GM23338 (cell line): ENCODE data around the gene IL18R1. TPM values are rescaled to one million over a fixed set of nuclear protein-coding genes. Genes with fewer than 3 reads are reported as not detected.

ENCODE experiments used
- ATAC-seq: fragments of 200-7000 bp; cut with Tn5 transposase; 3 replicates; pipeline ENCODE4 v1.9.1; 2020
- DNase-seq: peaks from one replicate; pipeline ENCODE4 v3.0.0-alpha.2; 2015; ENCODE audit warnings: low spot score
- H2AFZ ChIP-seq: fragments of 200-600 bp; sonication (generic); 2 replicates; pipeline ENCODE4 v1.8.0; 2016; ENCODE audit warnings: antibody characterized with exemption, mild to moderate bottlenecking, moderate library complexity
- H3F3A ChIP-seq: fragments of 200-600 bp; sonication (generic); replicated peaks from 2 replicates; pipeline ENCODE4 v1.8.0; 2017; ENCODE audit warnings: antibody characterized with exemption, mixed run types, low read depth
- H3K27ac ChIP-seq: fragments of 200-600 bp; sonication (generic); 2 replicates; pipeline ENCODE4 v1.6.1; 2016; ENCODE audit warnings: low read depth
- H3K27me3 ChIP-seq: fragments of 200-600 bp; sonication (generic); 2 replicates; pipeline ENCODE4 v1.8.0; 2016; ENCODE audit warnings: mild to moderate bottlenecking, mixed run types, moderate library complexity; ENCODE audit not compliant: insufficient read depth
- H3K36me3 ChIP-seq: fragments of 200-600 bp; sonication (generic); 2 replicates; pipeline ENCODE4 v1.8.0; 2016; ENCODE audit warnings: mild to moderate bottlenecking; ENCODE audit not compliant: insufficient read depth
- H3K4me1 ChIP-seq: fragments of 200-600 bp; sonication (generic); 2 replicates; pipeline ENCODE4 v1.8.0; 2016; ENCODE audit warnings: mild to moderate bottlenecking, moderate library complexity; ENCODE audit not compliant: insufficient read depth
- H3K4me2 ChIP-seq: fragments of 200-600 bp; sonication (generic); 2 replicates; pipeline ENCODE4 v1.7.1; 2017; ENCODE audit warnings: mixed run types
- H3K4me3 ChIP-seq: fragments of 200-600 bp; sonication (generic); 2 replicates; pipeline ENCODE4 v1.6.1; 2016; ENCODE audit warnings: mixed run types
- H3K79me2 ChIP-seq: fragments of 200-600 bp; sonication (generic); replicated peaks from 2 replicates; pipeline ENCODE4 v1.8.0; 2017; ENCODE audit warnings: mild to moderate bottlenecking; ENCODE audit not compliant: insufficient read depth
- H3K9me2 ChIP-seq: fragments of 200-600 bp; sonication (generic); 2 replicates; pipeline ENCODE4 v1.8.0; 2017; ENCODE audit not compliant: insufficient read depth
- H4K20me1 ChIP-seq: fragments of 200-600 bp; sonication (generic); replicated peaks from 2 replicates; pipeline ENCODE4 v1.8.0; 2017; ENCODE audit warnings: mild to moderate bottlenecking; ENCODE audit not compliant: insufficient read depth
- H3K27ac Mint-ChIP-seq: 2 replicates; pipeline ENCODE4 v1.8.0; 2020; ENCODE audit warnings: inconsistent platforms, mild to moderate bottlenecking, moderate library complexity, mixed read lengths
- H3K27me3 Mint-ChIP-seq: 3 replicates; pipeline ENCODE4 v1.8.0; 2022; ENCODE audit warnings: low read depth, mild to moderate bottlenecking, moderate library complexity, mixed read lengths, inconsistent platforms; ENCODE audit not compliant: insufficient read depth, poor library complexity
- H3K36me3 Mint-ChIP-seq: 3 replicates; pipeline ENCODE4 v1.8.0; 2021; ENCODE audit warnings: low read depth, mild to moderate bottlenecking, inconsistent platforms, moderate library complexity, mixed read lengths
- H3K4me1 Mint-ChIP-seq: 3 replicates; pipeline ENCODE4 v1.8.0; 2020; ENCODE audit warnings: mild to moderate bottlenecking, inconsistent platforms, mixed read lengths
- H3K4me3 Mint-ChIP-seq: 3 replicates; pipeline ENCODE4 v1.8.0; 2021; ENCODE audit warnings: moderate library complexity, mild to moderate bottlenecking, inconsistent platforms, mixed read lengths
- H3K9me3 Mint-ChIP-seq: 3 replicates; pipeline ENCODE4 v1.8.0; 2020; ENCODE audit warnings: moderate library complexity, mild to moderate bottlenecking, inconsistent platforms, mixed read lengths
- CREB1 ChIP-seq: fragments of 250-450 bp; sonication (Bioruptor Pico); IDR thresholded peaks from 2 replicates; pipeline ENCODE4 v1.5.0; 2020; ENCODE audit warnings: low read depth, mild to moderate bottlenecking, moderate library complexity
- EZH2 ChIP-seq: fragments of 200-600 bp; sonication (generic); IDR thresholded peaks from one replicate; pipeline ENCODE4 v1.8.0; 2017; ENCODE audit warnings: antibody characterized with exemption, mild to moderate bottlenecking, low read depth; ENCODE audit not compliant: unreplicated experiment
- EZH2phosphoT487 ChIP-seq: fragments of 200-600 bp; sonication (generic); IDR thresholded peaks from one replicate; pipeline ENCODE4 v1.8.1; 2018; ENCODE audit warnings: antibody characterized with exemption; ENCODE audit not compliant: unreplicated experiment
- JUNB ChIP-seq: IDR thresholded peaks from one replicate; pipeline ENCODE4 v1.6.1; 2016; ENCODE audit warnings: antibody characterized with exemption; ENCODE audit not compliant: unreplicated experiment
- NANOG ChIP-seq: IDR thresholded peaks from 2 replicates; pipeline ENCODE4 v1.6.1; 2016; ENCODE audit warnings: antibody characterized with exemption, borderline replicate concordance
- POLR2AphosphoS5 ChIP-seq: IDR thresholded peaks from 2 replicates; pipeline ENCODE4 v1.6.1; 2016; ENCODE audit warnings: antibody characterized with exemption, low read depth
- STAT1 ChIP-seq: IDR thresholded peaks from one replicate; pipeline ENCODE4 v1.6.1; 2016; ENCODE audit warnings: antibody characterized with exemption; ENCODE audit not compliant: unreplicated experiment
- ZNF114 ChIP-seq: fragments of 250-450 bp; sonication (Bioruptor Pico); IDR thresholded peaks from 2 replicates; pipeline ENCODE4 v1.5.0; 2020; ENCODE audit warnings: mild to moderate bottlenecking, moderate library complexity
- ZNF331 ChIP-seq: fragments of 250-450 bp; sonication (Bioruptor Pico); IDR thresholded peaks from 2 replicates; pipeline ENCODE4 v1.5.0; 2020; ENCODE audit warnings: low read depth, mild to moderate bottlenecking, moderate library complexity
- polyA plus RNA-seq: library from polyadenylated mRNA; unstranded; fragments of >200 nt; fragmentation: Nextera tagmentation; extraction: Ambion mirVana; gene quantifications from 2 replicates; pipeline ENCODE4 v1.2.1, GENCODE V29; 2016
- total RNA-seq: library from RNA; depleted of rRNA; stranded (reverse); fragments of >200 nt; shearing (Covaris generic); gene quantifications from 2 replicates; pipeline ENCODE4 v1.2.3, GENCODE V29; 2014
- TF ChIP-seq, protein P1 (sequence below): fragments of 250-450 bp; sonication (Bioruptor Pico); IDR thresholded peaks from 2 replicates; pipeline ENCODE4 v1.5.0; 2020; ENCODE audit warnings: mild to moderate bottlenecking, moderate library complexity
- TF ChIP-seq, protein P2 (sequence below), 2 experiments: fragments of 200-600 bp in 1 of 2; sonication (generic) in 1 of 2; conservative IDR thresholded peaks; 2 replicates each; pipeline versions ENCODE4 v1.5.1 to v1.6.1; 2016 to 2017; ENCODE audit warnings: antibody characterized with exemption in 2 of 2, low read depth in 2 of 2, mild to moderate bottlenecking in 2 of 2, moderate library complexity in 1 of 2
- TF ChIP-seq, protein P3 (sequence below): IDR thresholded peaks from one replicate; pipeline ENCODE4 v1.6.1; 2018; ENCODE audit warnings: antibody characterized with exemption; ENCODE audit not compliant: unreplicated experiment
- TF ChIP-seq, protein P4 (sequence below): IDR thresholded peaks from 2 replicates; pipeline ENCODE4 v1.6.1; 2016; ENCODE audit warnings: antibody characterized with exemption

Gene IL18R1
- total and polyA plus RNA-seq, 2 experiments from 2014 or later = 0.17 to 0.39 TPM

DNA sequence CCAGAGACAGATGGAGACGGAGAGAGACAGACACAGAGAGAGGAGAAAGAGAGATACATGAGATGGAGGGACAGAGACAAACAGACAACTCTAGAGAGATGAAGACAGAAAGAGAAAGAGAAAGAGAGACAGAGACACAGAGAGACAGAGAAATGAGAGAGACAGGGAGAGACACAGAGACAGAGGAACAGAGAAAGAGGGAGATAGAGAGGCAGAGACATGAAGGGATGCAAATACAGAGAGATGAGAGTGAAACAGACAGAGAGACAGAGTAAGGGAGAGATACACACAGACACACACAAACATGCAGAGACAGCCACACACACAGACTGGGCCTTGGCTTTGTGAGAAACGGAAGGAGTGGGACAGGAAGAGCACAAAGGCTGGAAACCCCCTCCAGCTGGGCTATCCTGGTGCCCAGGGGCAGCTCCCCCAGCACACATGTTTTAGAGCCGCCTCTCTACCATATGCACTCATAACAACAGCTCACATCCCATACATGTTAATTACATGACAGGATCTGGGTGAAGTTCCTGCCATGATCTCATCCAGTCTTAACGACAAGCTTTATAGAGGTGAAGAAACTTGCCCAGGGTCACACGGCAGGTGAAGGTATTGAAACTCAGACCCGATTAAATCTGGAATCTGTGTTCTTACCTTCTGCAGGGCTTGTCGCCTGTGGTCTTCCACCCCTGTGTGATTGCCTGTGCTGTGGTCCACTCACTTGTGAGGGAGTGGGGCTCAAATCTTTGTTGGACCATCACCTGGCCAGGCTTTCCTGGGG is 32.4 kb downstream of the IL18R1 start:
- Histone ChIP-seq H3F3A (no peaks in the 10 kb centered on the region), H3K4me3 (no peak overlapping the region), H3K27ac (no peak overlapping the region), H3K79me2 (no peaks in the 10 kb centered on the region), H4K20me1 (no peaks in the 10 kb centered on the region), H3K27me3 (no peaks in the 10 kb centered on the region), H3K4me1 (no peaks in the 10 kb centered on the region), H3K36me3 (no peaks in the 10 kb centered on the region), H3K9me2 (0 out of 2 replicates have a peak, but pooled peaks cover 3% of the 10 kb centered on the region), H2AFZ (no peak overlapping the region), H3K4me2 (no peak overlapping the region)
- H3K27me3 Mint-ChIP-seq = no peaks in the 10 kb centered on the region
- no peak for DNase-seq
- peaks cover 6% of the 10 kb centered on the region for H3K36me3 Mint-ChIP-seq
- H3K4me1 Mint-ChIP-seq = no peaks in the 10 kb centered on the region
- TF ChIP-seq, protein P1, sequence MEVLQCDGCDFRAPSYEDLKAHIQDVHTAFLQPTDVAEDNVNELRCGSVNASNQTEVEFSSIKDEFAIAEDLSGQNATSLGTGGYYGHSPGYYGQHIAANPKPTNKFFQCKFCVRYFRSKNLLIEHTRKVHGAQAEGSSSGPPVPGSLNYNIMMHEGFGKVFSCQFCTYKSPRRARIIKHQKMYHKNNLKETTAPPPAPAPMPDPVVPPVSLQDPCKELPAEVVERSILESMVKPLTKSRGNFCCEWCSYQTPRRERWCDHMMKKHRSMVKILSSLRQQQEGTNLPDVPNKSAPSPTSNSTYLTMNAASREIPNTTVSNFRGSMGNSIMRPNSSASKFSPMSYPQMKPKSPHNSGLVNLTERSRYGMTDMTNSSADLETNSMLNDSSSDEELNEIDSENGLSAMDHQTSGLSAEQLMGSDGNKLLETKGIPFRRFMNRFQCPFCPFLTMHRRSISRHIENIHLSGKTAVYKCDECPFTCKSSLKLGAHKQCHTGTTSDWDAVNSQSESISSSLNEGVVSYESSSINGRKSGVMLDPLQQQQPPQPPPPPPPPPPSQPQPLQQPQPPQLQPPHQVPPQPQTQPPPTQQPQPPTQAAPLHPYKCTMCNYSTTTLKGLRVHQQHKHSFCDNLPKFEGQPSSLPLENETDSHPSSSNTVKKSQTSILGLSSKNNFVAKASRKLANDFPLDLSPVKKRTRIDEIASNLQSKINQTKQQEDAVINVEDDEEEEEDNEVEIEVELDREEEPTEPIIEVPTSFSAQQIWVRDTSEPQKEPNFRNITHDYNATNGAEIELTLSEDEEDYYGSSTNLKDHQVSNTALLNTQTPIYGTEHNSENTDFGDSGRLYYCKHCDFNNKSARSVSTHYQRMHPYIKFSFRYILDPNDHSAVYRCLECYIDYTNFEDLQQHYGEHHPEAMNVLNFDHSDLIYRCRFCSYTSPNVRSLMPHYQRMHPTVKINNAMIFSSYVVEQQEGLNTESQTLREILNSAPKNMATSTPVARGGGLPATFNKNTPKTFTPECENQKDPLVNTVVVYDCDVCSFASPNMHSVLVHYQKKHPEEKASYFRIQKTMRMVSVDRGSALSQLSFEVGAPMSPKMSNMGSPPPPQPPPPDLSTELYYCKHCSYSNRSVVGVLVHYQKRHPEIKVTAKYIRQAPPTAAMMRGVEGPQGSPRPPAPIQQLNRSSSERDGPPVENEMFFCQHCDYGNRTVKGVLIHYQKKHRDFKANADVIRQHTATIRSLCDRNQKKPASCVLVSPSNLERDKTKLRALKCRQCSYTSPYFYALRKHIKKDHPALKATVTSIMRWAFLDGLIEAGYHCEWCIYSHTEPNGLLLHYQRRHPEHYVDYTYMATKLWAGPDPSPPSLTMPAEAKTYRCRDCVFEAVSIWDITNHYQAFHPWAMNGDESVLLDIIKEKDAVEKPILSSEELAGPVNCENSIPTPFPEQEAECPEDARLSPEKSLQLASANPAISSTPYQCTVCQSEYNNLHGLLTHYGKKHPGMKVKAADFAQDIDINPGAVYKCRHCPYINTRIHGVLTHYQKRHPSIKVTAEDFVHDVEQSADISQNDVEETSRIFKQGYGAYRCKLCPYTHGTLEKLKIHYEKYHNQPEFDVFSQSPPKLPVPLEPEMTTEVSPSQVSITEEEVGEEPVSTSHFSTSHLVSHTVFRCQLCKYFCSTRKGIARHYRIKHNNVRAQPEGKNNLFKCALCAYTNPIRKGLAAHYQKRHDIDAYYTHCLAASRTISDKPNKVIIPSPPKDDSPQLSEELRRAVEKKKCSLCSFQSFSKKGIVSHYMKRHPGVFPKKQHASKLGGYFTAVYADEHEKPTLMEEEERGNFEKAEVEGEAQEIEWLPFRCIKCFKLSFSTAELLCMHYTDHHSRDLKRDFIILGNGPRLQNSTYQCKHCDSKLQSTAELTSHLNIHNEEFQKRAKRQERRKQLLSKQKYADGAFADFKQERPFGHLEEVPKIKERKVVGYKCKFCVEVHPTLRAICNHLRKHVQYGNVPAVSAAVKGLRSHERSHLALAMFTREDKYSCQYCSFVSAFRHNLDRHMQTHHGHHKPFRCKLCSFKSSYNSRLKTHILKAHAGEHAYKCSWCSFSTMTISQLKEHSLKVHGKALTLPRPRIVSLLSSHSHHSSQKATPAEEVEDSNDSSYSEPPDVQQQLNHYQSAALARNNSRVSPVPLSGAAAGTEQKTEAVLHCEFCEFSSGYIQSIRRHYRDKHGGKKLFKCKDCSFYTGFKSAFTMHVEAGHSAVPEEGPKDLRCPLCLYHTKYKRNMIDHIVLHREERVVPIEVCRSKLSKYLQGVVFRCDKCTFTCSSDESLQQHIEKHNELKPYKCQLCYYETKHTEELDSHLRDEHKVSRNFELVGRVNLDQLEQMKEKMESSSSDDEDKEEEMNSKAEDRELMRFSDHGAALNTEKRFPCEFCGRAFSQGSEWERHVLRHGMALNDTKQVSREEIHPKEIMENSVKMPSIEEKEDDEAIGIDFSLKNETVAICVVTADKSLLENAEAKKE (CRISPR knock-in tag) = no peak
- TF ChIP-seq STAT1 (no peak), ZNF114 (CRISPR knock-in tag) (no peak), ZNF331 (CRISPR knock-in tag) (no peak), NANOG (no peak), POLR2AphosphoS5 (no peak), CREB1 (CRISPR knock-in tag) (no peak), EZH2 (no peak), EZH2phosphoT487 (no peak), JUNB (no peak)
- TF ChIP-seq, protein P2, sequence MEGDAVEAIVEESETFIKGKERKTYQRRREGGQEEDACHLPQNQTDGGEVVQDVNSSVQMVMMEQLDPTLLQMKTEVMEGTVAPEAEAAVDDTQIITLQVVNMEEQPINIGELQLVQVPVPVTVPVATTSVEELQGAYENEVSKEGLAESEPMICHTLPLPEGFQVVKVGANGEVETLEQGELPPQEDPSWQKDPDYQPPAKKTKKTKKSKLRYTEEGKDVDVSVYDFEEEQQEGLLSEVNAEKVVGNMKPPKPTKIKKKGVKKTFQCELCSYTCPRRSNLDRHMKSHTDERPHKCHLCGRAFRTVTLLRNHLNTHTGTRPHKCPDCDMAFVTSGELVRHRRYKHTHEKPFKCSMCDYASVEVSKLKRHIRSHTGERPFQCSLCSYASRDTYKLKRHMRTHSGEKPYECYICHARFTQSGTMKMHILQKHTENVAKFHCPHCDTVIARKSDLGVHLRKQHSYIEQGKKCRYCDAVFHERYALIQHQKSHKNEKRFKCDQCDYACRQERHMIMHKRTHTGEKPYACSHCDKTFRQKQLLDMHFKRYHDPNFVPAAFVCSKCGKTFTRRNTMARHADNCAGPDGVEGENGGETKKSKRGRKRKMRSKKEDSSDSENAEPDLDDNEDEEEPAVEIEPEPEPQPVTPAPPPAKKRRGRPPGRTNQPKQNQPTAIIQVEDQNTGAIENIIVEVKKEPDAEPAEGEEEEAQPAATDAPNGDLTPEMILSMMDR (conservative IDR thresholded peaks at IDR 0.05; ENCODE audit: low read depth in 2 of 2) = no peak
- TF ChIP-seq, protein P3, sequence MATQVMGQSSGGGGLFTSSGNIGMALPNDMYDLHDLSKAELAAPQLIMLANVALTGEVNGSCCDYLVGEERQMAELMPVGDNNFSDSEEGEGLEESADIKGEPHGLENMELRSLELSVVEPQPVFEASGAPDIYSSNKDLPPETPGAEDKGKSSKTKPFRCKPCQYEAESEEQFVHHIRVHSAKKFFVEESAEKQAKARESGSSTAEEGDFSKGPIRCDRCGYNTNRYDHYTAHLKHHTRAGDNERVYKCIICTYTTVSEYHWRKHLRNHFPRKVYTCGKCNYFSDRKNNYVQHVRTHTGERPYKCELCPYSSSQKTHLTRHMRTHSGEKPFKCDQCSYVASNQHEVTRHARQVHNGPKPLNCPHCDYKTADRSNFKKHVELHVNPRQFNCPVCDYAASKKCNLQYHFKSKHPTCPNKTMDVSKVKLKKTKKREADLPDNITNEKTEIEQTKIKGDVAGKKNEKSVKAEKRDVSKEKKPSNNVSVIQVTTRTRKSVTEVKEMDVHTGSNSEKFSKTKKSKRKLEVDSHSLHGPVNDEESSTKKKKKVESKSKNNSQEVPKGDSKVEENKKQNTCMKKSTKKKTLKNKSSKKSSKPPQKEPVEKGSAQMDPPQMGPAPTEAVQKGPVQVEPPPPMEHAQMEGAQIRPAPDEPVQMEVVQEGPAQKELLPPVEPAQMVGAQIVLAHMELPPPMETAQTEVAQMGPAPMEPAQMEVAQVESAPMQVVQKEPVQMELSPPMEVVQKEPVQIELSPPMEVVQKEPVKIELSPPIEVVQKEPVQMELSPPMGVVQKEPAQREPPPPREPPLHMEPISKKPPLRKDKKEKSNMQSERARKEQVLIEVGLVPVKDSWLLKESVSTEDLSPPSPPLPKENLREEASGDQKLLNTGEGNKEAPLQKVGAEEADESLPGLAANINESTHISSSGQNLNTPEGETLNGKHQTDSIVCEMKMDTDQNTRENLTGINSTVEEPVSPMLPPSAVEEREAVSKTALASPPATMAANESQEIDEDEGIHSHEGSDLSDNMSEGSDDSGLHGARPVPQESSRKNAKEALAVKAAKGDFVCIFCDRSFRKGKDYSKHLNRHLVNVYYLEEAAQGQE = no peak
- TF ChIP-seq, protein P4, sequence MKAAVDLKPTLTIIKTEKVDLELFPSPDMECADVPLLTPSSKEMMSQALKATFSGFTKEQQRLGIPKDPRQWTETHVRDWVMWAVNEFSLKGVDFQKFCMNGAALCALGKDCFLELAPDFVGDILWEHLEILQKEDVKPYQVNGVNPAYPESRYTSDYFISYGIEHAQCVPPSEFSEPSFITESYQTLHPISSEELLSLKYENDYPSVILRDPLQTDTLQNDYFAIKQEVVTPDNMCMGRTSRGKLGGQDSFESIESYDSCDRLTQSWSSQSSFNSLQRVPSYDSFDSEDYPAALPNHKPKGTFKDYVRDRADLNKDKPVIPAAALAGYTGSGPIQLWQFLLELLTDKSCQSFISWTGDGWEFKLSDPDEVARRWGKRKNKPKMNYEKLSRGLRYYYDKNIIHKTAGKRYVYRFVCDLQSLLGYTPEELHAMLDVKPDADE = no peak
- ATAC-seq = no peak
- H3K27ac Mint-ChIP-seq = no peak overlapping the region
- no peak overlapping the region for H3K4me3 Mint-ChIP-seq
- H3K9me3 Mint-ChIP-seq = peaks cover 22% of the 10 kb centered on the region
